ENCODE measurements around the gene MAP7.

GRCh38 chr6:136317971-136318370 is 232.3 kb downstream of the MAP7 start:
- TF ChIP-seq POLR2AphosphoS5 (IDR thresholded peaks at IDR 0.05), result no peak
- TF ChIP-seq, protein P1, sequence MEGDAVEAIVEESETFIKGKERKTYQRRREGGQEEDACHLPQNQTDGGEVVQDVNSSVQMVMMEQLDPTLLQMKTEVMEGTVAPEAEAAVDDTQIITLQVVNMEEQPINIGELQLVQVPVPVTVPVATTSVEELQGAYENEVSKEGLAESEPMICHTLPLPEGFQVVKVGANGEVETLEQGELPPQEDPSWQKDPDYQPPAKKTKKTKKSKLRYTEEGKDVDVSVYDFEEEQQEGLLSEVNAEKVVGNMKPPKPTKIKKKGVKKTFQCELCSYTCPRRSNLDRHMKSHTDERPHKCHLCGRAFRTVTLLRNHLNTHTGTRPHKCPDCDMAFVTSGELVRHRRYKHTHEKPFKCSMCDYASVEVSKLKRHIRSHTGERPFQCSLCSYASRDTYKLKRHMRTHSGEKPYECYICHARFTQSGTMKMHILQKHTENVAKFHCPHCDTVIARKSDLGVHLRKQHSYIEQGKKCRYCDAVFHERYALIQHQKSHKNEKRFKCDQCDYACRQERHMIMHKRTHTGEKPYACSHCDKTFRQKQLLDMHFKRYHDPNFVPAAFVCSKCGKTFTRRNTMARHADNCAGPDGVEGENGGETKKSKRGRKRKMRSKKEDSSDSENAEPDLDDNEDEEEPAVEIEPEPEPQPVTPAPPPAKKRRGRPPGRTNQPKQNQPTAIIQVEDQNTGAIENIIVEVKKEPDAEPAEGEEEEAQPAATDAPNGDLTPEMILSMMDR (IDR thresholded peaks at IDR 0.05), result no peak
- no peak for TF ChIP-seq POLR2A (IDR thresholded peaks at IDR 0.05)
- TF ChIP-seq EP300 (IDR thresholded peaks at IDR 0.05; ENCODE audit: low read depth), result no peak

All from transverse colon (tissue), 4 donors.